ENCODE measurements around the gene MTG2.

DNA sequence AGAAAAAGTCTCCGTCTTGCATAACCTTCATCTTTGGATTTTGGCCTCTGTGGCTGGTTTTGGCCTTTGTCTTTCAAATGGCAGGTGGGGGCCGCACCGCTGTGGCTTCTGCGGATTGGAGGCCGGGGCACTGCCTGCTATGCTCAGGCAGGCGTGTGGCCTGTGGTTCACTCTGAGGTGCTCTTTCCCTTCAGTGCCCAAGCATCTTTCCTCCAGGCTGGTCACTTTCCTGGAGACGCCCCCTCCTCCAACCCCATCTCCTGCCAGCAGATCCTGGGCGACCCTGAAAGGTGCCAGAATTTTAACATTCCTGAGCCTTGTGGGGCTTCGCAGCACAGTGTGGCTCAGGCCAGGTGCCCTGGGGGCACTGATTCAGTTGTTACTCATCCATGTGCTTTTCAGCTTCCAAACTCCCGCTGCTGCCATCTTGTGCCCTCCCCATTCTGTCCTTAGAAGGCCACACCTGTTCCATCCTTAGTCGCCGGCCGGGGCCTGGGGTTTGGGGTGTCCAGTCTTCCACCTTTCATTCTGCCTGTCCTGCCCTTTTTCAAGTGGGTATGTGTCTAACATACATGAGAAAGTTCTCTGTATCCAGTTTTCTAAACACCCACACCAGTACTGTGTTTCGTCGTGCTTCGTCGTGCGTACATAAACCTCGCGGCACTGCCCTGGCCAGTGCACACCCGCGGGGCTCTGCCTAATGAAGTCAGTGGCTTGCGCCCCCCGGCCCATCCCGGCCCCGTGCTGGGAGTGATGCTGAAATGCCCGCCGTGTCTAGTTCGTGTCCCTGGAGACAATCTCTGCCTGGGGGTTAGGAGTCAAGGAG, 27.2 kb upstream of the MTG2 start:
- TF ChIP-seq, protein P1, sequence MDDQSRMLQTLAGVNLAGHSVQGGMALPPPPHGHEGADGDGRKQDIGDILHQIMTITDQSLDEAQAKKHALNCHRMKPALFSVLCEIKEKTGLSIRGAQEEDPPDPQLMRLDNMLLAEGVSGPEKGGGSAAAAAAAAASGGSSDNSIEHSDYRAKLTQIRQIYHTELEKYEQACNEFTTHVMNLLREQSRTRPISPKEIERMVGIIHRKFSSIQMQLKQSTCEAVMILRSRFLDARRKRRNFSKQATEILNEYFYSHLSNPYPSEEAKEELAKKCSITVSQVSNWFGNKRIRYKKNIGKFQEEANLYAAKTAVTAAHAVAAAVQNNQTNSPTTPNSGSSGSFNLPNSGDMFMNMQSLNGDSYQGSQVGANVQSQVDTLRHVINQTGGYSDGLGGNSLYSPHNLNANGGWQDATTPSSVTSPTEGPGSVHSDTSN (CRISPR knock-in tag; IDR thresholded peaks at IDR 0.05): no peak
- no peak for TF ChIP-seq ZNF366 (tag by site-specific recombination; conservative IDR thresholded peaks at IDR 0.05)
- TF ChIP-seq, protein P2, sequence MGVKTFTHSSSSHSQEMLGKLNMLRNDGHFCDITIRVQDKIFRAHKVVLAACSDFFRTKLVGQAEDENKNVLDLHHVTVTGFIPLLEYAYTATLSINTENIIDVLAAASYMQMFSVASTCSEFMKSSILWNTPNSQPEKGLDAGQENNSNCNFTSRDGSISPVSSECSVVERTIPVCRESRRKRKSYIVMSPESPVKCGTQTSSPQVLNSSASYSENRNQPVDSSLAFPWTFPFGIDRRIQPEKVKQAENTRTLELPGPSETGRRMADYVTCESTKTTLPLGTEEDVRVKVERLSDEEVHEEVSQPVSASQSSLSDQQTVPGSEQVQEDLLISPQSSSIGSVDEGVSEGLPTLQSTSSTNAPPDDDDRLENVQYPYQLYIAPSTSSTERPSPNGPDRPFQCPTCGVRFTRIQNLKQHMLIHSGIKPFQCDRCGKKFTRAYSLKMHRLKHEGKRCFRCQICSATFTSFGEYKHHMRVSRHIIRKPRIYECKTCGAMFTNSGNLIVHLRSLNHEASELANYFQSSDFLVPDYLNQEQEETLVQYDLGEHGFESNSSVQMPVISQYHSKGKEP (tag by site-specific recombination; IDR thresholded peaks at IDR 0.05): no peak
- TF ChIP-seq, protein P3, sequence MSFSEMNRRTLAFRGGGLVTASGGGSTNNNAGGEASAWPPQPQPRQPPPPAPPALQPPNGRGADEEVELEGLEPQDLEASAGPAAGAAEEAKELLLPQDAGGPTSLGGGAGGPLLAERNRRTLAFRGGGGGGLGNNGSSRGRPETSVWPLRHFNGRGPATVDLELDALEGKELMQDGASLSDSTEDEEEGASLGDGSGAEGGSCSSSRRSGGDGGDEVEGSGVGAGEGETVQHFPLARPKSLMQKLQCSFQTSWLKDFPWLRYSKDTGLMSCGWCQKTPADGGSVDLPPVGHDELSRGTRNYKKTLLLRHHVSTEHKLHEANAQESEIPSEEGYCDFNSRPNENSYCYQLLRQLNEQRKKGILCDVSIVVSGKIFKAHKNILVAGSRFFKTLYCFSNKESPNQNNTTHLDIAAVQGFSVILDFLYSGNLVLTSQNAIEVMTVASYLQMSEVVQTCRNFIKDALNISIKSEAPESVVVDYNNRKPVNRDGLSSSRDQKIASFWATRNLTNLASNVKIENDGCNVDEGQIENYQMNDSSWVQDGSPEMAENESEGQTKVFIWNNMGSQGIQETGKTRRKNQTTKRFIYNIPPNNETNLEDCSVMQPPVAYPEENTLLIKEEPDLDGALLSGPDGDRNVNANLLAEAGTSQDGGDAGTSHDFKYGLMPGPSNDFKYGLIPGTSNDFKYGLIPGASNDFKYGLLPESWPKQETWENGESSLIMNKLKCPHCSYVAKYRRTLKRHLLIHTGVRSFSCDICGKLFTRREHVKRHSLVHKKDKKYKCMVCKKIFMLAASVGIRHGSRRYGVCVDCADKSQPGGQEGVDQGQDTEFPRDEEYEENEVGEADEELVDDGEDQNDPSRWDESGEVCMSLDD (tag by site-specific recombination; IDR thresholded peaks at IDR 0.05): no peak
- TF ChIP-seq, protein P4, sequence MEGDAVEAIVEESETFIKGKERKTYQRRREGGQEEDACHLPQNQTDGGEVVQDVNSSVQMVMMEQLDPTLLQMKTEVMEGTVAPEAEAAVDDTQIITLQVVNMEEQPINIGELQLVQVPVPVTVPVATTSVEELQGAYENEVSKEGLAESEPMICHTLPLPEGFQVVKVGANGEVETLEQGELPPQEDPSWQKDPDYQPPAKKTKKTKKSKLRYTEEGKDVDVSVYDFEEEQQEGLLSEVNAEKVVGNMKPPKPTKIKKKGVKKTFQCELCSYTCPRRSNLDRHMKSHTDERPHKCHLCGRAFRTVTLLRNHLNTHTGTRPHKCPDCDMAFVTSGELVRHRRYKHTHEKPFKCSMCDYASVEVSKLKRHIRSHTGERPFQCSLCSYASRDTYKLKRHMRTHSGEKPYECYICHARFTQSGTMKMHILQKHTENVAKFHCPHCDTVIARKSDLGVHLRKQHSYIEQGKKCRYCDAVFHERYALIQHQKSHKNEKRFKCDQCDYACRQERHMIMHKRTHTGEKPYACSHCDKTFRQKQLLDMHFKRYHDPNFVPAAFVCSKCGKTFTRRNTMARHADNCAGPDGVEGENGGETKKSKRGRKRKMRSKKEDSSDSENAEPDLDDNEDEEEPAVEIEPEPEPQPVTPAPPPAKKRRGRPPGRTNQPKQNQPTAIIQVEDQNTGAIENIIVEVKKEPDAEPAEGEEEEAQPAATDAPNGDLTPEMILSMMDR (tag by site-specific recombination; IDR thresholded peaks at IDR 0.05): no peak
